AG10803 (cell line): Measurements from ENCODE around the gene ERG.

Experiments used
- DNase-seq: peaks from one replicate; pipeline ENCODE4 v3.0.0; 2010; ENCODE audit warnings: low read depth
- H3K4me3 ChIP-seq: 2 replicates; pipeline ENCODE4 v1.5.1; 2011; ENCODE audit warnings: mild to moderate bottlenecking, low read length, control low read depth
- CTCF ChIP-seq: conservative IDR thresholded peaks from 2 replicates; pipeline ENCODE4 v1.5.1; 2011; ENCODE audit warnings: mild to moderate bottlenecking, low read length, control low read depth, inconsistent platforms

The ERG gene

GRCh38 chr21:38433471-38433870 lies 64.8 kb downstream of the ERG start:
- H3K4me3 ChIP-seq: no peak overlapping the region
- no peak for DNase-seq
- no peak for TF ChIP-seq CTCF

- TF ChIP-seq CTCF: no peak
- no peak for DNase-seq
- no peak overlapping the region for H3K4me3 ChIP-seq
Observed at GRCh38 chr21:38430401-38430984, 67.8 kb downstream of the ERG start.

- no peak for TF ChIP-seq CTCF
- H3K4me3 ChIP-seq: no peak overlapping the region
- no peak for DNase-seq
Observed at GRCh38 chr21:38429011-38429410, 69.3 kb downstream of the ERG start.

GRCh38 chr21:38428211-38428610 lies 70.1 kb downstream of the ERG start:
- no peak overlapping the region for H3K4me3 ChIP-seq
- no peak for DNase-seq
- no peak for TF ChIP-seq CTCF

- DNase-seq: no peak
- no peak overlapping the region for H3K4me3 ChIP-seq
- no peak for TF ChIP-seq CTCF
Observed at GRCh38 chr21:38424305-38425019, 73.8 kb downstream of the ERG start.

GRCh38 chr21:38422082-38422481 lies 76.2 kb downstream of the ERG start:
- DNase-seq: no peak
- no peak for TF ChIP-seq CTCF
- H3K4me3 ChIP-seq: no peak overlapping the region

- TF ChIP-seq CTCF: no peak
- DNase-seq: peak; percentile 15
- H3K4me3 ChIP-seq: no peak overlapping the region
Observed at GRCh38 chr21:38420140-38420539, 78.1 kb downstream of the ERG start.
